LHCN-M2 (cell line): ENCODE results near the gene GIPC2. TPM values are rescaled to one million over a fixed set of nuclear protein-coding genes. Genes with fewer than 3 reads are reported as not detected.
A peak's percentile ranks its signal among the peaks of the same experiment; 100 is the strongest.
"Not testable (repeated sequence)": the region's sequence is repeated elsewhere in the genome, so short reads cannot be mapped to it uniquely, and the experiment has no call there.

ENCODE experiments used
- DNase-seq: peaks from one replicate; pipeline ENCODE4 v3.0.0-alpha.2; 2012; ENCODE audit warnings: low read depth
- total RNA-seq: library from RNA; depleted of rRNA; stranded (reverse); fragments of >200 nt; gene quantifications from 2 replicates; pipeline ENCODE4 v1.2.3, GENCODE V29; 2014

Gene GIPC2
- total RNA-seq, 1 experiment from 2014 or later = 1.5 TPM

DNA sequence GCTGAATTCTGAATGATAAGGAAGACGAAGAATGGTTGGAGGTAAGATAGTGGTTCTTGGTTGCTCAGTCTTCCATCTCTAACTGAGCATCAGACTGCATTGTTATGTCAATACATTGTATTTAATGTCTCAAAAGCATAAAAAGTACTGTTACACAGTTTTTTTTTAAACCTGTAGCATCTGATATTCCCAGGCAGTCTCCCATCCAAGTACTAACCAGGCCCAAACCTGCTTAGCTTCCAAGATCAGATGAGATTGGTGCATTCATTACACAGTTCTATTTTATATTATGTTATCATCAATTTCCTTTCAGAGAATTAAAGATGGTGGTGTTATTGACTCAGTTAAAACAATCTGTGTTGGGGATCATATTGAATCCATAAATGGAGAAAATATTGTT is 48.9 kb downstream of the GIPC2 start:
- no peak for DNase-seq

- DNase-seq = peak; percentile 99
Observed at GRCh38 chr1:78095593-78095992, 49.8 kb downstream of the GIPC2 start.

GRCh38 chr1:78096017-78096416 is 50.3 kb downstream of the GIPC2 start:
- peak; percentile 78 for DNase-seq

- DNase-seq = peak; percentile 21
Observed at GRCh38 chr1:78096976-78097375, 51.2 kb downstream of the GIPC2 start.

GRCh38 chr1:78101051-78101450 is 55.3 kb downstream of the GIPC2 start:
- peak; percentile 31 for DNase-seq

- DNase-seq = peak; percentile 98
Observed at GRCh38 chr1:78101514-78101913, 55.7 kb downstream of the GIPC2 start.

DNA sequence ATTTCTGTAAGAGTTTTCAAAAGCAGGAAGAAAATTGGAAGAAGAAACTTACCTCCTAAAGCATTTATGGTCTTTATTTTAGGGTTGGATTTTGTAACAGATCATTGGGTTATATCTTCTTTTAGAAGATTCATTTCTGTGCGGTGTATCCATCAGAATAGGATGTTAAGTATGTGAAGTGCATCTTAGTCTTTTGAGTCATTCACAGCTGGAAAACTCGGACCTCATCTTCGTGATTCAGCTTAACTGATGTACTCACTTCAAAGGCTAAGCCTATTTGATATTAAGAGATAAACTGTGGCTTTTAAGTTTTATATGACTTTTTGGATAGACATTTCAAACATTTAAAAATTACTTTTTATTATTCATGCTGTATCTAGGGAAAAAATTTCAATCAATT is 56.3 kb downstream of the GIPC2 start:
- DNase-seq = peak; percentile 96

DNA sequence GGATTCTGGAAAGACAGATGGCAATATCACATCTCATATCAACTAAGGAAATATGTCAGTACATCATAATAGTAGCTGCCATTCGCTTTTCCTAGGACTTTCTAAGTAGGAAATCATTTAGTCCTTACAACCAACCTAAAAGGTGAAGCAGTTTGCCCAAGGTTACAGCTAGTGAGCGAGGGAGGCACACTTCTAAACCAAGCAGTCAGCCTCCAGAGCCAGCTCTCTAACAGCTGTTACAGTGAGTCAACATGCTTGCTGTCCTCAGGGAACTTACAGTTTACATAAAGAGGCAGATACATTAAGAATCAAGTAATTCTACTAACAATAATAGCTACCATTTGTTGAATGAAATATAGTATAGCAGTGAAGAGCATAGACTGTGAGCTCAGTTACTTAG is 57.1 kb downstream of the GIPC2 start:
- DNase-seq = peak; percentile 71

DNA sequence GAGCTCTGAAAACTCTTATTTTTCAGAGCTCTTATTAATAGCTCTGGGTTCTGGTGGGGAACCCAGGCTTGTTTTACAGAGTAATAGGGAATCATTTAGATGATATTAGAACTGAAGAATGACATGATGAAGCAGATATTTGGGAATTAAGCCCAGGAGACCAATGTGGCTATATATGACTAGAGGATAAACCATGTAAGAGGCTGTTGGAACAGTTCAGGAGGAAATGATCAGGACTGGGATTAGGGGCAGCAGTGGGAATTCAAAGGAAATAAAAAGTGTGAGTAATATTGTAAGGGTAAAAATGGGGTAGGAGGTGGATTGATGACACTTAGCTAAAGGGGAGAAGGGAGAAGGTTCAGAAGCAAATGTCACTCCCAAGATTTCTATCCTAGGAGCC is 58.6 kb downstream of the GIPC2 start:
- peak; percentile 90 for DNase-seq

DNA sequence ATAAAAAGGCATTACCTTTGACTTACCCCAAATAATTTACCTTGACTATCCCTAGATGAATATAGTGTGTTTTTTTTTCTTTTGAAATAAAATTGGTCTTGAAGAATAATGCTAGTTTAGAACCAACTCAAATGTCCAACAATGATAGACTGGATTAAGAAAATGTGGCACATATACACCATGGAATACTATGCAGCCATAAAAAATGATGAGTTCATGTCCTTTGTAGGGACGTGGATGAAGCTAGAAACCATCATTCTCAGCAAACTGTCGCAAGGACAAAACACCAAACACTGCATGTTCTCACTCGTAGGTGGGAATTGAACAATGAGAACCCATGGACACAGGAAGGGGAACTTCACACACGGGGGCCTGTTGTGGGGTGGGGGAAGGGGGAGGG is 63.9 kb downstream of the GIPC2 start:
- not testable (repeated sequence) for DNase-seq

DNA sequence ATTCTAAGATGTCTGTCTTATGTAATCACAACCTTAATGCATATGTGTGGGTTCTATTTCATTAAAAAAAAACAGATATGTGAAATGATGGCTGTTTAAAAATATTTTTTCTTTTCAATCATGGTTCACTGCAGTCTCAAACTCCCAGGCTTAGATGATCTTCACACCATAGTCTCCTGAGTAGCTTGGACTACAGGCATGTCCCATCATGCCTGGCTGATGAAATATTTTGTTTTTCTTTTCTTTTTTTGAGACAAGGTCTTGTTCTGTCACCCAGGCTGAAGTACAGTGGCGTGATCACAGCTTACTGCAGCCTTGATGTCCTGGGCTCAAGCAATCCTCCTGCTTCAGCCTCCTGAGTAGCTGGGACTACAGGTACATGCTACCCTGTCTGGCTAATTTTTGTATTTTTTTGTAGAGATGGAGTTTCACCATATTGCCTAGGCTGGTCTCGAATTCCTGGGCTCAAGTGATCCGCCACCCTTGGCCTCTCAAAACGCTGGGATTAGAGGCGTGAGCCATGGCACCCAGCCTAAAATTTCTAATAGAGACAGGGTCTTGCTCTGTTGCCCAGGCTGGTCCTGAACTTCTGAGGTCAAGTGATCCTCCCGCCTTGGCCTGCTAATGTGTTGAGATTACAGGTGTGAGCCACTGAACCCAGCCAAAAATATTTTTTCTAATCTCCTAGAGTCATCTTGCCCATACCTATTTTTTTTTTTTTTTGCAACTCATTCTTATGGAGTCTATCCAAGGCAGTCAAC is 67.6 kb downstream of the GIPC2 start:
- no peak for DNase-seq

DNA sequence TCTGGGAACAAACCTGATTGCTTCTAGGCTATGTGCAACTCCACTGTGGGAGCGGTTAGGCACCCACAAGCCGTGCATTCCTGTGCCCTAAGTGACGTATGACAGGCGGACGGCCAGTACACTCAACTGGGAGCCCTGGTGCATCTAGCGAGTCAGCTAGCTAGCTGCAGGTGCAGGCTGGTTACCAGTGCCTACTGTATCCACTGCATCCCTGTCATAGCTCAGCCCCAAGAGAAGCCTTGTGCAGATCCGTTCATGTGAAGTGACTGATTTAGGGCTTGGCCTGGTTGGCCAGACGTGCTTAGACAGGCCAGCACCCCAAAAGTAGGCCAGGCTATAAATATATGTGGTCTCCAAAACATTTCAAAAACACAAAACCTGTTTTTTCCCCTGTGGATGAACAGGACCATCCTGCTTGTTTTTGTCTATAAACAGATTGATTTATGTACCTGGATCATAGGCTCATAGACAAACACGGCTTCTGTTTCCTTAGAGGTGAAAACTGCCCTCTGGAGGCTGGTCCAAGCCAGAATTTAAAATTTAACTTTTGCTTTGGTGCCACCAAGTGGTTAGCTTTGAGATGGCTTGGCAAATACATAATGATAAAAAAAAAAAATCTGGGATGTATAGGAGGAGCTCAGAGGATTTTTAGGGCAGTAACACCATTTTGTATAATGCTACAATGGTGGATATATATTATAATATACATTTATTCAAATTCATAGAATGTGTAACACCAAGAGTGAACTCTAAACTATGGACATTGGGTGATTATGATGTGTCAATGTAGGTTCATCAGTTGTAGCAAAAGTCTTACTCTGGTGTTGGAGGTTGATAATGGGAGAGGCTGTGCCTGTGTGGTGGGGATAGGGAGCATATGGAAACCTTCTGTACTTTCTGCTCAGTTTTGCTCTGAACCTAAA is 68.5 kb downstream of the GIPC2 start:
- DNase-seq = peak; percentile 79

DNA sequence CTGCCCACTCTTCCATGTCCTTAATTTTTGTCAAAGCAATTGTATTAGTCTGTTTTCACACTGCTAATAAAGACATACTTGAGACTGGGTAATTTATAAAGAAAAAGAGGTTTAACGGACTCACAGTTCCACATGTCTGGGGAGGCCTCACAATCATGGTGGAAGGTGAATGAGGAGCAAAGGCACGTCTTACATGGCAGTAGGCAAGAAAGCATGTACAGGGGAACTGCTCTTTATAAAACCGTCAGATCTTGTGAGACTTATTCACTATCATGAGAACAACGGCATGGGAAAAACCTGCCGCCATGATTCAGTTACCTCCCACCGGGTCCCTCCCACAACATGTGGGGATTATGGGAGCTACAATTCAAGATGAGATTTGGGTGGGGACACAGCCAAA is 74.7 kb downstream of the GIPC2 start:
- DNase-seq = not testable (repeated sequence)

- DNase-seq = no peak
Observed at GRCh38 chr1:78121710-78122109, 75.9 kb downstream of the GIPC2 start.

DNA sequence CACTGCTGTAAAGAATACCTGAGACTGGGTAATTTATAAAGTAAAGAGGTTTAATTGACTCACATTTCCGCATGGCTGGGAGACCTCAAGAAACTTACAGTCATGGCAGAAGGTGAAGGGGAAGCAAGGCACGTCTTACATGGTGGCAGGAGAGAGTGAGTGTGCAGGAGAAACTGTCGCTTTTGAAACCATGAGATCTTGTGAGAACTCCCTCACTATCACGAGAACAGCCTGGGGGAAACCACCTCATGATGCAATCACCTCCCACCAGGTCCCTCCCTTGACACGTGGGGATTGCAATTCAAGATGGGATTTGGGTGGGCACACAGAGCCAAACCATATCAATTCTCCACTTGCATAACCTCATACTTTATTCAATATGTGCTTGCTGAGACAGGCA is 76.6 kb downstream of the GIPC2 start:
- no peak for DNase-seq

- DNase-seq = peak; percentile 29
Observed at GRCh38 chr1:78126506-78126905, 80.7 kb downstream of the GIPC2 start.

GRCh38 chr1:78132174-78132947 is 86.6 kb downstream of the GIPC2 start:
- no peak for DNase-seq

DNA sequence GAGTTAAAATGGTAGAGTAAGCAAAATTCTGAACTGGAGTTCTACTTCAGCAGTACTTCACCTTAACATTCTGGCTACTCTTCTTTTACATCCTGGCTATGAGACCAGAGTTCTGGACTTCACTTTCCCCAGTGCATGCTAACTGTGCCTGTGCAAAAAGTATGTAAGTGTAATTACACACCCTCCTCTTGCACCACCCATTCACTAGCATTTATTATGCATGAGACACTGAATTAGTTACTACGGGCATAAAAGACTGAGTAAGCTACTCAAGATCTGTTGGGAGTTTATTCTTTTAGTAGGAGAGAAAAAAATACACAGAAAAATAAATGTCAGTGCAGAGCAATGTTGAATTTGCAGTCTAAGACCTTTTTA is 87.2 kb downstream of the GIPC2 start:
- no peak for DNase-seq

DNA sequence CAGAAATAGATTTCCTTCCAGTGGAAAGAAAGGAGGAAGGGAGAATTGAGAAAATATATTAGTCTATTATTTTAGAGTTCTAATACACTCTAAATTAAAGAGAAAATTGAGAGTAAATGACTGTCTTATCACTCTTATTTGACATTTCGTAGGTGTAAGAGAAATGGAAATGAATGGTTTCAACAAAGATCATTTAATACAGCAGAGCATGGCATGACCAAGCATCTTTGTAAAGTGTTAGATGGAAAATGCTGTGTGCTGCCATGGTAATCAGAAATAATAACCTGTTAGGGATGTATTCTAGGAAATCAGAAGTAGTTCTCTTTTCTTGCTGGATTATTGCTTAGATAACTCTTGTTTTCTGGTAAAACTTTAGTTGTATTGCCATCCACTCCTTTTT is 90.9 kb downstream of the GIPC2 start:
- no peak for DNase-seq

DNA sequence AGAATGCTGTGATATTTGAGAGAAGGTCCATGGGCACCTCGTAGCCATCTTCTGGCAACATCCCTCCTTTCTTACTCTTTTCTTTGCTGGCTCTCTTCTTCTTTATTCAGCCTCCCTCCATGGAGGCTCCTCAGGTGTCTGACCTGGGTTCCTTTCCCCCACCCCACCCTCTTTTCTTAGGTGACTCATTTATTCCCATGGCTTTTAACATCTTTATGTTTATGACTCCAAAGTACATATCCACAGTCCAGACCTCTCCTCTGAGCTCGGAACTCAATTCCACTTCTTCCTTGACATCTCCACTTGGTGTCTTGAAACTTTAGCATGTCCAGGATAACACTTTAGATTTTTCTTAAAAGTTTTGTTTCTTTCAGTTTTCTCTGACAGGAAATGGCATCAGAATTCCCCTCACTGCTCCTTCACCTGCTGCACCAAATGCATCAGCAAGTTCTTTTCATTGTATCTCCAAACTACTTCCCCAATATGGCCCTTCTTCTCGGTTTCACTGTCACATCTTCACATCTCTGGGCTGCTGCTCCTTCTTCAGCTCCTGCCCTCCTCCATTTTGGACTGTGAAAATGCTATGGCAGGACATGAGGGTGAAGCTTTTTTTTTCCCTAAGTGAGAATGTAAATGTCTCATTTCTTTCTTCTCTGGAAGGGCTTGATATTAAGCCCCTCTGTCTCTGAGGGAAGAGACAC is 95.9 kb downstream of the GIPC2 start:
- DNase-seq = no peak

DNA sequence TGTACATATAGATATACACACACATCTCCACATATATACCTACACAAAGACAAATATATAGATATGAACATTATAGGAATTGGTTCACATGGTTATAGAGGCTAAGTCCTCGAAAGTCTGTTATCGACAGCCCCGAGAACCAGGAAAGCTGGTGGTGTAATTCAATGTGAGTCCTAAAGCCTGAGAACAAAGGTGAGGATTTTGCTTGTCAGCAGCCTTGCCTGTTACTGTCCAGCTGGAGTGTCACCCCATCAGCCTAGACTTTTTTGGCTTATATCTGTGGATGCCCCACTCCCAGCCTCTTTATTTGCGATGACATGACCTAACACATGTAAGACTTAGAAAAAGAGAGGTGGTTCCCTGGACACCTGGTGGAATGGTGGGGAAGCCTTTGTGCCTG is 97.0 kb downstream of the GIPC2 start:
- DNase-seq = no peak
